Fibroblast of skin of right biceps (primary cell): ENCODE data around the gene ADCY10.
"Not testable (repeated sequence)": the region's sequence is repeated elsewhere in the genome, so short reads cannot be mapped to it uniquely, and the experiment has no call there.

Source experiments
- DNase-seq: peaks from one replicate; pipeline ENCODE4 v3.0.0-alpha.2; 2013

Gene ADCY10

GRCh38 chr1:167927046-167927754 lies 13.3 kb upstream of the ADCY10 start:
- DNase-seq: no peak

- DNase-seq: no peak
These were observed 12.6 kb upstream of the ADCY10 start for GRCh38 chr1:167926486-167926997.

DNA sequence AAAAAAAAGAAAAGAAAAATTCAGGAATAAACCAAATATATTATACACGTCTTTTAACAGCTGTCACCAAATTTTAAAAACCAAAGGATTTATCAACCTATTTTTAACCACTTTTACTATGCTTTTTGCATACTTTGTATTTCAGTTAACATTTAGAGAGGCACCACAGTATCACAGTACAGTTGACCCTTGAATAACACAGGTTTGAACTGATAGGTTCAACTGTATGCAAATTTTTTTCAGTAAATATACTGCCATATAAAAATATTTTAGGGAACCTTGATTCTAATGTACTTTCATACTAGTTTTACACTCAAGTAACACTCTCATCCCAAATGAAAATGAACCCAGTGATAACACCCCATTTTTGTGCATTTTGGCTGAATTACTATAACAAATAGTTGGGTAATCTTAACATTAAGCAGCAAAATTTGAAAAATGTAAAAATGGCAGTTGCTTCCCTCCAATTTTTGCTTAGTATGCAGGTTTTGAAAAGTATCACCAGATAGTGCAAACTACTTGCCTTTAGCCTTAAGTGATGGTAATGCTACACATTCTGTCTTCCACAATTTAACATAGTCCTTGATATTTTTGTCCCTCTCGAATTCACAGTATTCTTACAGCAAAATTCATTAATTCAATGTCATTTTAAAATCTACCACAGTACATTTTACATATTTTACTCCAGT lies 10.8 kb upstream of the ADCY10 start:
- no peak for DNase-seq

- DNase-seq: no peak
These were observed 10.2 kb upstream of the ADCY10 start for GRCh38 chr1:167924102-167924501.

GRCh38 chr1:167923324-167924056 lies 9.6 kb upstream of the ADCY10 start:
- no peak for DNase-seq

DNA sequence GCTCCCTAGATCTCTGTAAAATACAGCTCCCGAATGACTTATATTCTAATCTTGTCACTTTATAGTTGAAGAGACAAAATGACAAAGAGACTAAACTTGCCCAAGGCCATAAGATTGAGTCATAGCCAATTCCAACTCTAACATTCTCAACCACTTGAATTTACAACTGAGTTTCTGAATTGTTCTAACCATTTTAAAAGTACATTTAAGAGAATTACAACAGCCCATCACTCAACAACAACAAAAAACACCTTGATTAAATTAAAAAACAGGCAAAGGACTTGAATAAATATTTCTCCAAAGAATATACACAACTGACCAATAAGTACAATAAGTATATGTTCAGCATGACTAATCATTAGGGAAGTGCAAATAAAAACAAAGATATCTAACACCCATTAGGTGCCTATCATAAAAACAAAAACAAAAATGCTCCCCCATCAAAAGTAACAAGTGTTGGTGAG lies 8.7 kb upstream of the ADCY10 start:
- DNase-seq: no peak

DNA sequence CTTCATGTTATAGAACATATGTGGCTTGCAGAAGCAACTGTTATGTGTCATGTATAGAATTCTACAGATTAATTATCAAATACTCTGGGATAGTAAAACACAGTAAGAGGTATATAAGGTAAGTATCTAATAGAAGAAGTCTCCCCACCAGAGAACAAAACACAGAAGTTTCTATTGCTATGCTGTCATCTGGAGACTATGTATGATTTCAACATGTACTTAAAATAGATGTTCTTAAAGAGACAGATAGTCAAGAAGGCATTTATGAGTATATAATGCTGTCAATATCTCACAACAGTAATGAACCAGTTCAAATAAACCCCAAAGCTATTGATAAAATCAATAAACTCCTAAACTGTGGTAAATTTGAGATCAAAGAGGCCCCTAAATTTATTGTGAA lies 8.1 kb upstream of the ADCY10 start:
- no peak for DNase-seq

DNA sequence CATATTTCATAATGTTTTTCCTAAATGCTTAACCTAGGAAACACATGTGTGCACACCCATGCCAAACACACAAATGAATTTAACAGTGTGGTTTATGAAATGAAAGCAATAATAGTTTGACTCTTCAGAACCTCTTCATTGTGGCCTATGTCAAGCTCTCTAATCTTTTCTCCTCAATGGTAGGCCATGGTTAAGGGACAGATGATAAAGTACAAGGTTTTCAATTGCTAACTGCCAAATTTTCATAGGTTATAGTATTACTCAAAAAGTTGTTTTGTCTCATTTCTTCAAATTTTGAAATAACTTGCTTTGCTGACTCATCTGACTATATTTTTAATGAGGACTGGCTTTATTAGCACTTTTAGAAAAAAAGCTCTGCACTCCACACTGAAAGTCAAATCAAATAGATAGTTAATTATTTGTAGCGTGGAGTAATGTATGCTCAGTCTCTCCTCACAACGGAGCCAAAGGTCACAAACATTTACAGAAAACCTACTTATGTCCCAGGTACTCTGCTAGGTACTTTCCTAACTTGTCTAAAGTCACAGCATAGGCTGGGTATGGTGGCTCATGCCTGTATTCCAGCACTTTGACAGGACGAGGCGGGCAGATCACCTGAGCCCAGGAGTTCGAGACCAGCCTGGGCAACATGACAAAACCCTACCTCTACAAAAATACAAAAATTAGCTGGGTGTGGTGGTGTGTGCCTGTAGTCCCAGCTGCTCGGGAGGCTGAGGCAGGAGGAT lies 3.0 kb upstream of the ADCY10 start:
- no peak for DNase-seq

DNA sequence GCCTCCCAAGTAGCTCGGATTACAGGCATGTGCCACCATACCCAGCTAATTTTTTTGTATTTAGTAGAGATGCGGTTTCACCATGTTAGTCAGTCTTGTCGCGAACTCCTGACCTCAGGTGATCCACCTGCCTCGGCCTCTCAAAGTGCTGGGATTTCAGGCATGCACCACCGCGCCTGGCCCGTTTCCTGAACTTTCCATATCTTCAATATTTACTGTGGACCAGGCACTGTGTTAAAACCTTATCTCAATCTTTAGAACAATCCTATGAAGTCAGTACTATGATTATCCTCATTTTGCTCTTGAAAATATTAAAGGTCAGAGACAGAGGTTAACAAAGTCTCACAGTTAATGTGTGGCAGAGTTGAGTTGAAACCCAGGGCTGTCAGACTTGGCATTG lies 1.6 kb upstream of the ADCY10 start:
- no peak for DNase-seq

GRCh38 chr1:167912294-167912693 lies 1.6 kb downstream of the ADCY10 start:
- DNase-seq: no peak

GRCh38 chr1:167911413-167911812 lies 2.5 kb downstream of the ADCY10 start:
- no peak for DNase-seq

DNA sequence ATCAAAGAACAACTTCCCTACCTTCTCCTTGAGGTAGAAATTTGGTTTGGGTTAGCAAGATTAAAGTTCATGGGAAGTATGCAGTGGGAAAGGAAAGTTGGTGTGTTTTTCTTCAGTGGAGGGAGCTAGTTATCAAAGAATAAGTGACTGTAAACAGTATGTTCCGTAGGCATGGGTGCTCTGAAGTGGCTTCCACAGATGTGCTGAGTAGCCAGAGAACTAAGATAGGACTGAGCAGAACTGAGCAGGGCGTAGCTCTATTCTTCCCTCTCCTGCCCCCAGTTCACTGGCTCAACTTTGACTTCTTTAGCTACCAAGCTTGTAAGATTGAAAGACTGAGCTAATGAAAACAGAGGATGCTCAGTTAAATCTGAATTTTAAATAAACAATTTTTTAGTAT lies 3.4 kb downstream of the ADCY10 start:
- no peak for DNase-seq

- no peak for DNase-seq
These were observed 4.2 kb downstream of the ADCY10 start for GRCh38 chr1:167909691-167910180.

DNA sequence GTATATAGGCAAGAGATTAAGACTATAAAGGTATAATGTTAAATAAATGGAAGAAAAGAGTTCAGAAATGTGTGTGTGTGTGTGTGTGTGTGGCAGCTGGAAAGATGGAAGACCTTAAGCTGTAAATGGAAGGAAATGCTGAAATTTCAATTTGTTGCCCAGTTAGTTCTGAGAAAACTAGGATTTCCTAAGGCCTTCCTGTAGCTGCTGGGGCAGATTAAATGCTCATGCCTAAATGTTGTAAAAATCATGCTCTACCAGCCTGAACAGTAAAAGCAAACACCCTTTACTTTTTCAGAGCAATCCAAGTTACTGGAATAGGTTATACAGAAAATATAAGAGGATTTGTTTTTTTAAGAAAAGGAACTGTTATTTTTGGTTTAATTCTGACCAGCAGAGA lies 8.3 kb downstream of the ADCY10 start:
- DNase-seq: no peak

- no peak for DNase-seq
These were observed 8.8 kb downstream of the ADCY10 start for GRCh38 chr1:167905182-167905581.

- peak; percentile 76 for DNase-seq
These were observed 9.2 kb downstream of the ADCY10 start for GRCh38 chr1:167904652-167905130.

- no peak for DNase-seq
These were observed 13.0 kb downstream of the ADCY10 start for GRCh38 chr1:167900907-167901306.

DNA sequence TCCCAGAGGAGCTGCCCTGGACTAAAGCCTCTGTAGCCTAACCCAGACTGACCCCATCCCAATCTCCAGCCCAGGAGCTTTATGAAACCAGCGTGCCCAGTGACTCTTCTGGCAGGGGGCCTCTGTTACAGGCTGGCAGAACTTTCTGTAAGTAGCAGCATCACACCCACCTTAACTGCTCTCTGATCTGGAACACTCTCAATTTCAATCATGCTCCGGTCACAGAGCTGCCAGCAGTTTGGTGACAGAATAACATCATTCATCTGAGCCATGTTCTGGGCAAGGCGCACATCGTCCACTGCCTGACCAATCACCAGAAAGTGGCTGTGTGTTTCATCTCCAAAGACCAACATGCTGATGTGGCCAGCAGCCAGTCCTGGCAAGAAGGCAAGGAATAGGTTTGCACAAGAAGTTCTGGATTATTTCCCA lies 14.7 kb downstream of the ADCY10 start:
- DNase-seq: peak; percentile 12

GRCh38 chr1:167898578-167899222 lies 15.2 kb downstream of the ADCY10 start:
- no peak for DNase-seq

DNA sequence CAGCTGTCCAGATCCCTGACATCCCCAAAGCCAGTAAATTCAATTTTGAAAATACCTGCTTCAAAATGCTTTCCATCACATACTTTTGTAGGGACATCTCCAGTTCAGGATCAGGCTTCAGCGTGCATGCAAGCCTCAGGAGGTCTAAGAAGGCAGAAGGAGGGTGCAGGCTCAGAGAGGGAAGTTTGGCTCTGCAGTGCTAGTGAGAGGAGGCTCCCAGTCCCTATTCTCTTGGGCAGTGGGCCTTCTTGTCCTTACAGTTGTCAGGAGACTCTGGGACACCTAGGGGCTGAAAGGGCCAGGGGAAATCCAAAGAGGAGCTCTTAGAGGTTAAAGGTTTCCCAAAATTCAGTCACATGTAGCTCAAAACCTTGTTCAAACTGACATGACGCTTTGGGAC lies 20.1 kb downstream of the ADCY10 start:
- no peak for DNase-seq

GRCh38 chr1:167890400-167890799 lies 23.5 kb downstream of the ADCY10 start:
- no peak for DNase-seq

- DNase-seq: not testable (repeated sequence)
These were observed 26.7 kb downstream of the ADCY10 start for GRCh38 chr1:167887187-167887586.
